Colonic mucosa (tissue), 4 donors: ENCODE results near the gene MTRF1. TPM values are rescaled to one million over a fixed set of nuclear protein-coding genes. Genes with fewer than 3 reads are reported as not detected.
"Not testable (repeated sequence)": the region's sequence is repeated elsewhere in the genome, so short reads cannot be mapped to it uniquely, and the experiment has no call there.

Experiments
- DNase-seq: peaks from one replicate; pipeline ENCODE4 v3.0.0-alpha.2; 2020
- H3K27ac ChIP-seq: fragments of 200-600 bp; one replicate; pipeline ENCODE4 v1.8.0; 2021
- H3K27me3 ChIP-seq: fragments of 200-600 bp; one replicate; pipeline ENCODE4 v1.8.0; 2021
- H3K36me3 ChIP-seq: fragments of 200-600 bp; one replicate; pipeline ENCODE4 v1.8.0; 2021
- H3K4me1 ChIP-seq: fragments of 200-600 bp; one replicate; pipeline ENCODE4 v1.8.0; 2021; ENCODE audit warnings: mild to moderate bottlenecking
- H3K4me3 ChIP-seq: fragments of 200-600 bp; one replicate; pipeline ENCODE4 v1.8.0; 2021
- H3K9ac ChIP-seq, 2 donors: one replicate each; pipeline ENCODE4 v1.7.0; 2013; ENCODE audit warnings: control low read depth in 2 of 2, low read depth in 2 of 2, low read length in 2 of 2
- H3K9me3 ChIP-seq: fragments of 200-600 bp; one replicate; pipeline ENCODE4 v1.8.0; 2021
- intact Hi-C: fragments of 100-400 bp; cut with DNase I; formaldehyde crosslinking; loops from one replicate; pipeline ENCODE4 v1.14.1; 2022
- total RNA-seq, 2 donors: library from RNA; stranded (reverse); fragmentation: NEBNext Ultra II Directional in 1 of 2; extraction: Animal tissue kit (Norgen Biotek cat#: 25700) in 1 of 2; gene quantifications; one replicate each; pipeline ENCODE4 v1.2.1, GENCODE V29; 2021
- TF ChIP-seq, protein P1 (sequence below): fragments of 200-600 bp; IDR thresholded peaks from one replicate; pipeline ENCODE4 v1.8.0; 2022; ENCODE audit warnings: antibody characterized with exemption, mild to moderate bottlenecking
- donor health status: healthy.
- donor health status: DM: no; HTN: no; CAD: no.
- donor health status: DM: no; HTN: no; CAD: no.

MTRF1 gene
- total RNA-seq, 2 donors from 2014 or later: 11.4 to 16.3 TPM

DNA sequence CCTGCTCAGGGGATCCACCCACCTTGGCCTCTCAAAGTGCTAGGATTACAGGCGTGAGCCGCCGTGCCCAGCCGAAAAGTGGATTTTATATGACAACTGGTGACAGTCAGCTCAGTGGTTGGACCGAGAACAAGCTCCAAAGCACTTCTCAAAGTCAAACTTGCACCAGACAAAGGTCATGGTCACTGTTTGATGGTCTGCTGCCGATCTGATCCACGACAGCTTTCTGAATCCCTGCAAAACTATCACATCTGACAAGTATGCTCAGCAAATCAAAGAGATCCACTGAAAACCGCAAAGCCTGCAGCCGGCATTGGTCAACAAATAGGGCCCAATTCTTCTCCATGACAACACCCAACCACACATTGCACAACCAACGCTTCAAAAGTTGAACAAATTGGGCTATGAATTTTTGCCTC, 26.1 kb upstream of the MTRF1 start:
- Histone ChIP-seq H3K4me1 (no peaks in the 10 kb centered on the region), H3K27ac (no peak overlapping the region), H3K4me3 (no peak overlapping the region), H3K9ac (no peak overlapping the region), H3K9me3 (no peaks in the 10 kb centered on the region), H3K27me3 (no peaks in the 10 kb centered on the region), H3K36me3 (no peaks in the 10 kb centered on the region)
- intact Hi-C loops: no loop called here
- TF ChIP-seq, protein P1, sequence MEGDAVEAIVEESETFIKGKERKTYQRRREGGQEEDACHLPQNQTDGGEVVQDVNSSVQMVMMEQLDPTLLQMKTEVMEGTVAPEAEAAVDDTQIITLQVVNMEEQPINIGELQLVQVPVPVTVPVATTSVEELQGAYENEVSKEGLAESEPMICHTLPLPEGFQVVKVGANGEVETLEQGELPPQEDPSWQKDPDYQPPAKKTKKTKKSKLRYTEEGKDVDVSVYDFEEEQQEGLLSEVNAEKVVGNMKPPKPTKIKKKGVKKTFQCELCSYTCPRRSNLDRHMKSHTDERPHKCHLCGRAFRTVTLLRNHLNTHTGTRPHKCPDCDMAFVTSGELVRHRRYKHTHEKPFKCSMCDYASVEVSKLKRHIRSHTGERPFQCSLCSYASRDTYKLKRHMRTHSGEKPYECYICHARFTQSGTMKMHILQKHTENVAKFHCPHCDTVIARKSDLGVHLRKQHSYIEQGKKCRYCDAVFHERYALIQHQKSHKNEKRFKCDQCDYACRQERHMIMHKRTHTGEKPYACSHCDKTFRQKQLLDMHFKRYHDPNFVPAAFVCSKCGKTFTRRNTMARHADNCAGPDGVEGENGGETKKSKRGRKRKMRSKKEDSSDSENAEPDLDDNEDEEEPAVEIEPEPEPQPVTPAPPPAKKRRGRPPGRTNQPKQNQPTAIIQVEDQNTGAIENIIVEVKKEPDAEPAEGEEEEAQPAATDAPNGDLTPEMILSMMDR: no peak
- no peak for DNase-seq

DNA sequence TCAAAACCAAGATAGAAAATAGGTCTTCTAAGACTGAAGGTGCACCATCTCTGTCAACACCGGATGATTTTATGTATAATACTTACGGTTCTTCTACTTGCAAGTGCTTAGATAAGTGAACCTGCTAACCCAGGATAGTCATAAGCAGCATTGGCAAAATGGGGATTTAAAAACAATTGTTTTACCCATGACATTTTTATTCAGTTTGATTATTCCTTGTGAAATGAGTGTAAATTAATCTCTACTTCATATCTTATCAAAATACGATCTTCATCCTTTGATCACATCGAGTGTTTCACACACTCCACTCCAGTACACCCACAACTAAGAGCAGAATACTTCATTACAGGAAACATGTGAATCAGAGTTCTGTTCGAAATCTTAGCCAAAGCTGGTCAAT, 23.0 kb upstream of the MTRF1 start:
- no peak overlapping the region for H3K9ac ChIP-seq
- intact Hi-C loops: no loop called here
- DNase-seq: no peak
- H3K27me3 ChIP-seq: no peaks in the 10 kb centered on the region
- H3K27ac ChIP-seq: no peak overlapping the region
- no peaks in the 10 kb centered on the region for H3K9me3 ChIP-seq
- no peaks in the 10 kb centered on the region for H3K4me1 ChIP-seq
- no peak overlapping the region for H3K4me3 ChIP-seq
- TF ChIP-seq, protein P1: no peak
- H3K36me3 ChIP-seq: no peaks in the 10 kb centered on the region

- H3K36me3 ChIP-seq: no peaks in the 10 kb centered on the region
- H3K27ac ChIP-seq: no peak overlapping the region
- TF ChIP-seq, protein P1: no peak
- H3K4me1 ChIP-seq: no peaks in the 10 kb centered on the region
- DNase-seq: no peak
- H3K27me3 ChIP-seq: no peaks in the 10 kb centered on the region
- no peaks in the 10 kb centered on the region for H3K9me3 ChIP-seq
- H3K9ac ChIP-seq: no peak overlapping the region
- no peak overlapping the region for H3K4me3 ChIP-seq
- intact Hi-C loops: no loop called here
These were observed 21.3 kb upstream of the MTRF1 start for GRCh38 chr13:41284512-41285288.

DNA sequence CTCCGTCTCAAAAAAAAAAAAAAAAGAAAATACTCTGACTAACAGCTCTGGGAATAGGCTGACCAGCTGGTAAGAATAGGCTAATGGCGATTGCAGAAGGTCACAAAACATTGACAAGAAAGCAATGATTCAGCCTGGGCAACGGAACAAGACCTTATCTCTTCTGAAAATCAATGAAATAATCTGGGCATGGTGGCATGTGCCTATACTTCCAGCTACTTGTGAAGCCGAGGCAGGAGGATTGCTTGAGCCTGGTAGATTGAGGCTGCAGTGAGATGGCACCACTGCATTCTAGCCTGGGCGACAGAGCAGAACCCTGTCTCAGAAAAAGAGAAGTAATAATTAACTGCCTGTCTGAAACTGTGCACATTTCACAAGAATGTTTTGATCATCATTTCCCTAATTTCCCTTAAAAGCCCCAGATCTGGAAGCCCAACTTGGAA, 18.8 kb upstream of the MTRF1 start:
- Histone ChIP-seq H3K9ac (no peak overlapping the region), H3K36me3 (no peaks in the 10 kb centered on the region), H3K27me3 (no peaks in the 10 kb centered on the region), H3K9me3 (no peaks in the 10 kb centered on the region), H3K4me1 (no peaks in the 10 kb centered on the region), H3K4me3 (no peak overlapping the region), H3K27ac (no peak overlapping the region)
- TF ChIP-seq, protein P1: no peak
- DNase-seq: no peak
- intact Hi-C loops: no loop called here

DNA sequence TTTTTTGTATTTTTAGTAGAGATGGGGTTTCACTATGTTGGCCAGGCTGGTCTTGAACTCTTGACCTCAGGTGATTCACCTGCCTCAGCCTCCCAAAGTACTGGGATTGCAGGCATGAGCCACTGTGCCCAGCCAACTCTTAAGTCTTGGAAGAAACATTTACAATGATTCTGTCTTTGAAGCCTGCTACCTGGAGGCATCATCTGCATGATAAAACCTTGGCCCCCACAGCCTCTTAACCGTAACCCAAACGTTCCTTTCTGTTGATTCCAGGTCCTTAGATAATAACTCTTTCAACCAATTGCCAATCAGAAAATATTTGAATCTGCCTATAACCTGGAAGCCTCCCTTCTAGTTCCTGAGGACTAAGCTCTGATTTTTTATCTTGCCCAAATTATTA, 15.8 kb upstream of the MTRF1 start:
- H3K27ac ChIP-seq, H3K36me3 ChIP-seq, intact Hi-C loops: not testable (repeated sequence)

DNA sequence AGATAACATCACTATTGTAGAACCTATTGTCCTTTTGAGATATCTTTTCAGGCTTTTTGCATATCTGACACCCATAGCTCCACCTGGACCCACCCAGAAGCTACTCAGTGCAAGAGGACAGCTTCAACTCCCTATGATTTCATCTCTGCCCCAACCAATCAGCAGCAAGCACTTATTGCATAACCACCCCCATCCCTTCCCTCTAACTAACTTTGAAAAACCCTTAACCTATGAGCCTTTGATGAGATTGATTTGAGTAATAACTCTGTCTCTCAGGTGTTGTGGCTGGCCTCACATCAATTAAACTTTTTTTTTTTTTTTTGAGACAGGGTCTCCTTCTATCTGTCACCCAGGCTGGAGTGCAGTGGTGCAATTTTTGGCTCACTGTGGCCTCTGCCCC, 13.4 kb upstream of the MTRF1 start:
- H3K27me3 ChIP-seq: no peaks in the 10 kb centered on the region
- H3K9me3 ChIP-seq: no peaks in the 10 kb centered on the region
- no peaks in the 10 kb centered on the region for H3K4me1 ChIP-seq
- H3K9ac ChIP-seq: no peak overlapping the region
- no peak overlapping the region for H3K27ac ChIP-seq
- TF ChIP-seq, protein P1: no peak
- no peaks in the 10 kb centered on the region for H3K36me3 ChIP-seq
- no peak for DNase-seq
- no peak overlapping the region for H3K4me3 ChIP-seq
- intact Hi-C loops: no loop called here

More for the DNA sequence above, 15.8 kb upstream of the MTRF1 start:
- not testable (repeated sequence) for DNase-seq, H3K9me3 ChIP-seq, H3K4me1 ChIP-seq, H3K9ac ChIP-seq, H3K4me3 ChIP-seq, H3K27me3 ChIP-seq
